Epidermal melanocyte (primary cell): ENCODE results near the gene MYO1G.
"Not testable (repeated sequence)": the region's sequence is repeated elsewhere in the genome, so short reads cannot be mapped to it uniquely, and the experiment has no call there.

Experiments used
- DNase-seq: peaks from one replicate; pipeline ENCODE4 v3.0.0; 2011; ENCODE audit warnings: low spot score; ENCODE audit not compliant: insufficient read length

Gene MYO1G

DNA sequence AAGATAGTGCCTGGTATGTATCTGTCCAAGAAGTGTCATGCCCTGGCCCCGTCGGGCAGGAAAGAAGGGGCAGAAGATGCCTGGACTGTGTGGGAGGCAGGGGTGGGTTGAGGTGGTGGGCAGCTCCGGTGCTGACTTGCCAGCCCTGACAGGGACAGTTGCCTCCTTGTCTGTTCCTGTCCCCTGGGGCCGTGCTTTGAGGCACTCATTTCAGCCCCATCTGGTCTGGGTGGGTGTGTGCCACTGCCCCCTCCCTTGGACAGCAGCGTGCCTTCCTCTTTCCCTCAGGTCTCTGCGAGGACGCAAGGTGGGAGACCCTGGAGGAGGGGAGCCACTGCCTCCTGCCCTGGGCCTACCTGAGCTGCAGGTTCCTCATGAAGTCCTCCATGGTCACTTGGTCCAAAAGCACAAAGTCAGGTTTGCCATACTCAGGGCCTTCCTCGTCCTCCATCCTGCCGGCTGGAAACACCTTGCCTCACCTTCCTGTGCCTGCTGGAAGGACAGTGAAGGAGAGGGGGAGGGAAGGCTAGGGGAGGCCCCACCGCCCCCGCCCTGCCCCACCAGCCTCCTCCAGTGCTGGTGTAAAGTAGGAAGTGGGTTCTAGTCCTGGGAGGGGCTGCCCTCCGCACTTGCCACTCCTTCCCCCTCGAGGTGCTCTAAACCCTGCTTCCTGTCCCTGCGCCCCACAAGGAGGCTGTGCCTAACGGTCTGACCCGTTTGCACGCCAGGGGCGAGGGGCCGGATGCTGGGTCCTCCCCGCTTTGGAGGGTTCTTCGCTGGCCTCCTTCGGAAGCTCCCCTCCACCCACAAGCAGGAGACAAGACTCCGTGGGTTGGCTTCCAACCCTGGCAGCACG lies at the start of gene MYO1G:
MYO1G (minus strand) TSS at position 505 of the 856 bp plus-strand sequence; CDS start at position 451, 54 bp downstream.
- no peak for DNase-seq

DNA sequence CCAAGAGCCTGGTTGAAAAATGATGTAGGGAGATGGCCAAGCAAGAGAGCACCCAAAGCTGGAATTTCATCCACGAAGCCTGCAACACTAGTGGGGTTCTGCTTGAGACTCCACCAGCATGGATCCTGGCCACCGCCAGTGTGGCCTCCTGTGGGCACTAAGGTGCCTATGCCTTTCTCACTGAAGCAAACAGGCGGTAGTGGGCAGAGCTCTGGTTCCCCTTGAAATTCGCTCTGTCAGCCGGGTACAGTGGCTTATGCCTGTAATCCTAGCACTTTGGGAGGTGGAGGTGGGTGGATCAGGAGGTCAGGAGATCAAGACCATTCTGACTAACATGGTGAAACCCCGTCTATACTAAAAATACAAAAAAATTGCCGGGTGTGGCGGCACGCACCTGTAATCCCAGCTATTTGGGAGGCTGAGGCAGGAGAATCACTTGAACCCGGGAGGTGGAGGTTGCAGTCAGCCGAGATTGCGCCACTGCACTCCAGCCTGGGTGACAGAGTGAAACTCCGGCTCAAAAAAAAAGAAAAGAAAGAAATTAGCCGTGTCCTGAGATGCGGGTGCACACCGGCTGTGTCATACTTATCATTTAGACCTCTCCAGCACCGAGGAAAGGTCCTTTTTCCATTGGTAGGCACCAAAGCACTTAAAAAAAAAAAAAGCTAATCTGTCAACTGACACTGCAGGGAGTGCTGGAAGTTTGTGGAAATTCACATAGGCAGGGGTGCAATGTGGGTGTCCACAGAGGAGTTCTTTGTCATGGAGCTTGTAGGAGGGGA lies 49.5 kb upstream of the MYO1G start:
- no peak for DNase-seq

DNA sequence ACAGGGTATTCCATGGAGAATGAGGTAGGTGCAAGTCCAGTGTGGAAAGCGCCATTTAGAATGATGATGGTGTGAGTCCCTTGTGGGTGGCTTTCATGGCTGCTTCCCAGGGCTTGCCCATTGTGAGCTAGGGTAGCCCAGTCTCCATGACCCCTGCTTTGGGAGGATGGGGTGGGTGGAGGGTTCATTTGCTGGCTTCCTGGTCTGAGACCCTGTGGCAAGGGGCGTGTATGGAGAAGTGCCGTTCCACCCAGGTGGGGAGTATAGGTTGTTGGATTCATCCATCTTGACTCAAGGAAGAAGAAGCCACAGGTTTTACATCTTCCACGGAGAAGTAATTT lies 48.9 kb upstream of the MYO1G start:
- no peak for DNase-seq

DNA sequence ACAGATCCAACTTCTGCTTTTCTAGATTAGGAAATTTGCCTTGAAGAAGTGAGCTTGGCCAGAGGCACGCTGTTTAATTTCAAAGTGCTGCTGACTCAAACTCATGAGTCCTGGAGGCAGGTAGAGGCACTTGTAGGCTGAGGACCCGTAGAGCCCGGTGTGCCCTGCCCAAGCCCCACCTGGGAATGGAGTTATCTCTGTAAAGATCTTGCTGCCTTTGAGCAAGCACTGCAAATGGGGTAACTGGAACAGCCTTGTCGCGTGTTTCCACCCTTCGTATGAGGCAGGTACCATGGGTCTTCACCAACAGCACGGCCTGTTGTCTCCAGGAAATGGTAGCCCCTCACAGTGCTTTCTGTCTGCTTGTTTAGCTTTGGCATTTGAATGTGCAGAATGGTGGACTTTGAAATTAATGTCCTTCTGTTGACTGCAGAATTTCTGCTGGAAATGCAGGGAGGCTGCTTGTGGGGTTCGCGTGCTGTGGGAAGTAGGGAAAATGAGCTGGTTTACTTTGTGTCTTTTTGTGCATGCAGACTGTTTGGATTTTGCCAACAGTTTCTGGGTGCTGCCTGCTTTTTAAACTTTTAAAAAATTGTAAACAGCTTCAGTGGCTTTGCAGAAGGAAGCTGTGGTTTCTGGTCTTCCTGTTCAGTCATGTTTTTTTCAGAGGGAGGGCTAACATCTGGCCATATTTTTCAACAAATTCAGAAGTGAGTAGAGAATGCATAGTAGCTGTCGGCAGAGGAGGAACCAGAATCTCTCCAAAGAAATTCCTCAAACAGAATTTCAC lies 48.4 kb upstream of the MYO1G start:
- no peak for DNase-seq

DNA sequence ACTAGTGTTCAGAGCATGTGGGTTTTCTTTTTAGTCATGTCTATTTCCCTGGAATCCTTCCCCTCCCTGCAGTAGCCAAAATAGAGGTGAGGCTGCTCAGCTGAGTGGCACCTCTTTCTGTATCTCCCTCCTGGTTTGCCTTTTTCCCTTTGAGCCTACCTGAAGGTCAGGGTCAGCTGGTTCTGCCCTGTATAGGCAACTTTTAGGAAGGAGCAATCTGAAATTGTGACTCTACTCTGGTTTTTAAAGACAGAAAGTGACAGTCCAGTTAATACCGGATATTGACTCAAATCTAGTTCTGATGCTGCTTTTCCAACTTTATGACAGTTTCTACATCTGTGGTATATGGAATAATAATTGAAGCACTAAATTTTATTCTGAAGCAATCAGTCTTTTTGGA lies 47.2 kb upstream of the MYO1G start:
- DNase-seq: no peak

DNA sequence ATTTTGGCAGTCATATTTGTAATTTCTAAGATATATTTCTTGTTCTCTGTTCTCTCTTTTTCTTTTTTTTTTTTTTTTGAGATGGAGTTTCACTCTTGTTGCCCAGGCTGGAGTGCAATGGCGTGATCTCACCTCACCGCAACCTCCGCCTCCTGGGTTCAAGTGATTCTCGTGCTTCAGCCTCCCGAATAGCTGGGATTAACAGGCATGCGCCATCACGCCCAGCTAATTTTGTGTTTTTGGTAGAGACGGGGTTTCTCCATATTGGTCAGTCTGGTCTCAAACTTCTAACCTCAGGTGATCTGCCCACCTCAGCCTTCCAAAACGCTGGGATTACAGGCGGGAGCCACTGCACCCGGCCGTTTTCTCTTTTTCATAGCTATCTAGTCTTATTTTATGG lies 46.7 kb upstream of the MYO1G start:
- not testable (repeated sequence) for DNase-seq

DNA sequence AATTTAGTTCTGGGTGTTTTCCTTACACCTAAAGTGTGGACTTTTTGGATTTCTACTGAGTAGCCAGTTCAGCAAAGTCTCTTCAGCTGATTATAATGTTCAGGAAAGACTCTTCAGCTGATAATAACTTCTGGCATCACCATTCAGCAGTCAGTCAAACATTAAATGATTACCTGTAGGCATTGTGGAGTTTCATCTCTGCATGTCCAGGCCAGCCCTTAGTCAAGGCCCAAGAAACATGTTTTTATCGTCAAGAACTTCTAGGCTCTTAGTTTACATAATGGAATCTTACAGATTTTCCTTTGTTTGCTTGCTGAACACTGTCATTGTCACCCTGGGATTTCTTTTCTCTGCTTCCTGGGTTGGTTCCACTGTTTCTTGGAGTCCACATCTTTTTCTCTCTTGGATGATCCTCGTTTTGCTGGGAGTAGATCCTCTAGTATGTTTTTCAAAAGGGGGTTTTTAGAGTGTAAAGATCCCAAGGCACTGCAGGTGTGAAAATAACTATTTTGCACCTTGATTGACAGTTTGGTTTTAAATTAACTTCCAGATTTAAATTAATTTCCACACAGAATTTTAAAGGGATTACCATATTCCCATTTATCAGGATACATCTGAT lies 45.4 kb upstream of the MYO1G start:
- no peak for DNase-seq

DNA sequence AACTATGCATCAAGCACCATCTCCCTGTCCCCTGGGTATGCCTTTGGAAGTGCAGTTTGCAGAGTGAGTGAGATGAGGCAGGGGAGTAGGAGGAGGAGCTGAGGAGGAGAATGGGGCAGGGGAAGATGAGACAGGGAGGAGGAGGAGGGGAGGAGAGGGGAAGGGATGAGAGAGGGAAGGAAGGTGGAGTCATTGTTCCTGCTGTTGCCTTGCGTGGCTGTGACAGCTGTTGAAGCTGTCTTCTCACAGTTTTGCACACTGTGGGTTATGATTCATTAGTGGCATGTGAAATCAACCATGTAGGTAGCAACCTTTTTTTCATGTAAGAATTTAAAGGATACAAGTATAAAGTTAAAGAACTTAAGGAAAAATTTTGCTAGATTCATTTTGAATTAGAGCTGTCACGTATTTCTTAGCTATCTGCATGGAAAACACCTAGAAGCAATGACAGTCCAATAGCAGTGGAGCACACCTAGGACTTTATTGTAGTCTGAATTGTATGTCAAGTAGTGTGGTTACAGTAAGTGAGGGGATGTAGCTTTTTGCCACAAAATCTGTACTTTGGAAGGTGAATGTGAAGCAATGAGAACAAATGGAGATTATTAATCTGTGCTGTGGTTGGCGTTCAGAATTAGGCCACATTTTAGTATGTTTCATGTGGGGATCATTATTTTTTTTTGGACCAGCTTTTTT lies 42.9 kb upstream of the MYO1G start:
- no peak for DNase-seq

DNA sequence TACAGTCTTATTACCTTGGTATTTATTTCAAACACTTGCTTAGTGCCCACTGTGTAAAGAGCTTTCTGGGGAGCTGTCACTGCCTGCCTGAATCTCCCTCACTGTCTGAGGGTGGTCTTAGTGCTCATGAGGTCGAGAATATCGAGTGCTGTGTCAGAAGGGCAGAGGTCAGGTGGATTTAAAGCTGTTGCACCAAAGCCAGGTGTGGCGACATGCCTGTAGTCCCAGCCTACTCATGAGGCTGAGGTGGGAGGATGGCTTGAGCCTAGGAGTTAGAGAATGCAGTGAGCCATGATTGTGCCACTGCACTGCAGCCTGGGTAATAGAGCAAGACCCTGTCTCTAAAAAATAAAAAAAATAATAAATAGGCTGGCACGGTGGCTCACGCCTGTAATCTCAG lies 42.1 kb upstream of the MYO1G start:
- no peak for DNase-seq

DNA sequence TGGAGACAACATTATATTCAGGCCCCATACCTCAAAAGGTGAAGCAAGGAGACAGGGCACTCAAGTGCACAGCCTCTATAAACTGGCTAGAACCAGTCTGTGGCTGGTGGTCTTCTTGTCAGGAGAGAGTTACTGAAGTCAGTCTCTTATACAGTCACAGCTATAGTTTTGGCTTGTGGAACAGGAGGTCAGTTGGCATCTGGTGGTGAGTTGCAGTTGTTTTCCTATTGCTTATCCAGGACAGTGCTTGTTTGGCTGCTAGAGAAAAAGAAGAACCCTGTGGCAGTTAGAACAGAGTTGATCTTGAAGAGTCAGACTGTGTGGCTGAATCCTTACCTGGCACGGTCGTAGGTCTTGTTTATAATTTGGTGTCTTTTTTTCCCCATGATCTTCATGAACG lies 38.4 kb upstream of the MYO1G start:
- DNase-seq: no peak

DNA sequence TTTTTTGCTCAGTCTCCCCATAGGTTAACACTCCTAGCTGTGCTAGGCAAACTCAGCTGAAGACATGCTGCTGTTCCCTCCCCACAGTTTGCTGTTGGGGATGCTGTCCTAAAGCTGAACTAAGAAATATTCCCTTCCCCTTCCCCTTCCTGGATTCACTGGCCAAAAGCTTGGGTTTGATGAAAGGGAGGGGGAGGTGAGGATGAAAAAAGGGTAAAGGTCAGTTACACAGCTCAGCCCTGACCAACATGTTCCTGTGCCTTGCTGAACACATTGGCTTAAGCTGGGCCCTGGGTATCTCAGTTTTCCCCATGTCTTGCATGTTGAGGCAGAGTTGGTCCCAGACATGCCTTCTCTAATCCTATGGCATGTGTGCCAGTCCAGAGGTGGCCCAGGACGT lies 36.5 kb upstream of the MYO1G start:
- no peak for DNase-seq

DNA sequence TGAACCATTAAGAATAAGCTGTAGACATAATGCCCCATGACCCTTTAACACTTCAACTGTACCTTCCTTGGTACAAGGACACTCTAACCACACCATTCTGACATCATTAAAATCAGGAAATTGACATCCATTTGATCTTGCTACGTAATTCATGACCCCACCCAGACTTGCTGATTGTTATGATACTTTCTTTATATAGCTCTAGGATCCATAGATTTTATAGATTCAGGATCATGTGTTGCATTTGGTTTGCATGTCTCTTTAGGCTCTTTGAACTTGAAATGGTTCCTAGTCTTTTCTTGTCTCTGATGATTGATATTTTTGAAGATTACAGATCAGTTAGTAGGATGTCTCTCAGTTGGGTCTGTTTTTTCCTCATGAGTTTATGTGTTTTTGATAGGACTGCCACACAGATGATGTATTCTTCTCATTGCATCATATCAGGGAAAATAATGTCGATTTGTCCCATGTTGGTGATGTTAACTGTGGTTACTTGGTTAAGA lies 34.7 kb upstream of the MYO1G start:
- no peak for DNase-seq

DNA sequence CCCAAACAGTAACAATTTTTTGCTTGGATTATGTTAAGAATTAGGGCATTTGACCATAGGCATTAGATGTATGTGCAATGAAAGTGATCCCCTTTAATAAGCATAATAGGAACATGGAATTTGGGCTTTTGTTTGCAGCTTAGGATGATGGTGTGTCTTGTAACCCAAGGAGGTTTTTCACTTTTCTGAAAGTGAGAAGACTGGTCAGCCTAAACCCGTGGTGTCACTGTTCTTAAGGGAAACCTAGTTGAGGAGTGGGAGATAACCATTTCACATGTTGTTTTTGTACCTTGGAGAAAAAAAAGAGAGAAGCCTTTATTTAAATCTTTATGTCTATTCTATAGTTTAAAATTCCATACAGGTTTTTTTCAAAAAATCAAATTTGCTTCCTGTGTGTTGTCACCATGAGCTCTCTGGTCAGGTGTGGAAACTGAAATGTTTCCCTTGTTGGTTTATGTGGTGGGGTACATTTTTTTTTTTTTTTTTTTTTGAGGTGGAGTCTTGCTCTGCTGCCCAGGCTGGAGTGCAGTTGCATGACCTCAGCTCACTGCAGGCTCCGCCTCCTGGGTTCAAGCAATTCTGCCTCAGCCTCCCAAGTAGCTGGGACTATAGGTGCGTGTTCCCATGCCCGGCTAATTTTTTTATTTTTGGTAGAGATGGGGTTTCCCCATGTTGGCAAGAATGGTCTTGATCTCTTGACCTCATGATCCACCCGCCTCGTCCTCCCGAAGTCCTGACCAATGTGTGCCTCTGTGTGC lies 28.9 kb upstream of the MYO1G start:
- no peak for DNase-seq

DNA sequence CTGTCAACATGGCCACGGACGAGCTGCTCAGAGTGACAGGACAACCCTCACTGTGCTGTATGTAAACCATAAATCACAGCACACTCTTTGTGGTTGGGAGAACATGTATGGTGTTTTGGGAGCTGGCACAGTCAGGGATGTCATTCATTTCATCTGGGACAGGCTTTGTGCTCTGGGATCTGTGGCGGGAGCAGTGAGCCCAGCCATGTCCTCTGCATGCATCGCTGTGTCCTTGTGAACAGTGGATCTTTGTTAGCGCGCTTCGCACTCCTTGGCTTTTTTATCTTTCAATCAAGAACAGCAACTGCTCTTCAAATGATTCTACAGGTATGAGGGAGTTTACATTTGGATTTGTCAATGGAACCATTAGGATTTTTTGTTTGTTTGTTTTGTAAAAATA lies 28.3 kb upstream of the MYO1G start:
- no peak for DNase-seq

DNA sequence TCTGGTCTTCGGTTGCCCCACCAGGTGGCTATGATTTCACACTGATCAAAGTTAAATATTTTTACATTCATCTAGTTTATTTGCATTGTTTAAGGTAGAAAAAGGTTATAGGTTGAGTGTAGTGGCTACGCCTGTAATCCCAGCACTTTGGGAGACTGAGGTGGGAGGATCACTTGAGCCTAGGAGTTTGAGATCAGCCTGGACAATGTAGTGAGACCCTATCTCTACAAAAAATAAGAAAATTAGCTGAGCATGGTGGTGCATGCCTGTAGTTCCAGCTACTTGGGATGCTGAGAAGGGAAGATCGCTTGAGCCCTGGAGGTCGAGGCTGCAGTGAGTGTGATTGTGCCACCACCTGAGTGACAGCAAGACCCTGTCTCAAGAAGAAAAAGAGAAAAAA lies 25.0 kb upstream of the MYO1G start:
- no peak for DNase-seq

DNA sequence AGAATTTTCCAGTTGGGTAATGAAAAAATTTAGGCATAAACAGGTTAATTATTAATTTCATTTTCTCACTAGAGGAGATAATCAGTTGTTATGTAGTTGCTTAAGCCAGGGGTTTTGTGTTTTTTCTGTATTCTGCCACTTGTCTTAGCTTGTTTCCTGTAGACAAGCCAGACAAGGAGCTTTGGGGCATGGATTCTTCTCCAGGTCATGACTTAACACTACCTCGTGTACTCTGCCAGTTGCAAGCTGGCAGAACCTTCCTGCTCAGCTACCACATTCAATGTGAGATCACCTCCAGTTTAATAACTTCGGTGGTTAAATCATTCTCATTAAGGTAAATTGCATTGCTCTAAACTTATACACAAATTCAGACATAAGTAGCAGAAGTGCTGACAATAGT lies 23.0 kb upstream of the MYO1G start:
- DNase-seq: no peak

DNA sequence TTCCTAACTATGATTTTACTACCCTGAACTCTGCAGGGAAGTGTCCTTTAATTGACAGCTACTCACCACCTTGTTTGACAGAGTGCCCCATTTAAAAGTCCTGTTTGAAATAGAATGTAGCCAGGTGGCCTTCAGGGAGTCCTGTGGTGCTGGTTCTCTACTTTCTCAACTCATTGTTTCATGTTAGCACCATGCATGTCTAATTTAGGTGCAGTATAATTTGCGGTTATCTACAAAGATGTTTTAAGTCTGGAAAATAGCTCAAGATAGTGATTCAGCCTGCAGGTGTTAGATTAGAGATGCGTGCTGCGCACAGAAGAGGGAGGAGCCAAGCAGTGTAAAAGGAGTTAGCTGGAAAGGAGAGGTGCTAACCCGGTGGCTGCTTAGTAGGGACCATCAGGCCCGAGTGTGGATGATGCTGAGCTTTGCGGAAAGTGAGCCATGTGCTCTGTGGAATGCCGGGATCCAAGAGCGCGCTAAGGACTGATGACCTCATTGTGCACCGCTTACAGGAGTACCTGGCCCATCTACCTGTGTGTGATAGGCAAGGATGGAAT lies 22.4 kb upstream of the MYO1G start:
- no peak for DNase-seq

DNA sequence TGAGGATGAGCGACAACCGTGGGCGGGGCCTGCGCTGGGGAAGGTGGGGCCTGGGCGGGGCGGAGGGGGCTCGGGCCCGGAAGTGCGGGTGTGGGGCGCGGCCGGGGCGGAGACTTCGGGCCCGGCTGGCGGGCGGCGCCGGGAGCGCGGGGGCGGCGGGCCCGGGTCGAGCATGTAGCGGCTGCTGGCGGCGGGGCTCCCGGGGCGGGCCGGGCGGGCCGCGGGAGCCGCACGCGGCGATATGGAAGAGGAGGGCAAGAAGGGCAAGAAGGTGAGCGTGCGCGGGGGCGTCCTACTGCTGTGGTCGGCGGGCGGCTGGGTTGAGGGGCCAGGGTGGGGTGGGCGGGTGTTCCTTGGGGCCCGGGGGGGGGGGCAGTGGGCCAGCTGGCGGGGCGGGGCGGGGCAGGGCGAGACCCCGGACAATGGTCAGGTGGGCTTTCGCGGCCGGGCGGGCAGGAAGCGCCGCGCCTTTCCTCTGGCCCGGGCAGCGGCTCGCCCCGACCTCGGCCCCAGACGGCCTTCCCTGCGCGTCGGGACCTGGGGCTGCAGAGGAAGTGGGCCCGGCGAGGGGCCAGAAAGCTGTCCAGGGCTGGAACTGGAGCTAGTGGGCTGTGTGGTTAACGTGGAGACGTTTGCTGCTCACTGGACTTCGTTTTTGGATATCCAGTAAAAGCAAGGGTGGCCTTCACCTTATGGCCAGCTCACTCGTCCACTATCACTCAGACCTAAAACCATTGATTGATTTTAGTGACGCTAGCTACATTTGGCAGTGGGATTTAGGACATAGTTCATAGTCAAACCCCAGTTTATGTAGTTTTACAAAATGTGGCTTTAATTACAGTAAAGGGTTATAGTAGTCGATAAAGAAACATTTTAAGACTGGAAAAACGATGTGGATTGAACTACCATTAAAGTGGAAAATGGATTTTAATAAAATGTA lies 21.5 kb upstream of the MYO1G start, which contains the start of gene CCM2:
CCM2 (plus strand) TSS at position 109 of the 940 bp plus-strand sequence; CDS start at position 242, 133 bp downstream.
- DNase-seq: no peak
